ENCODE data around the gene PLEKHM2. TPM values are rescaled to one million over a fixed set of nuclear protein-coding genes. Genes with fewer than 3 reads are reported as not detected.

Gene PLEKHM2
- total RNA-seq, 1 donor from 2014 or later, result 26.0 TPM

DNA sequence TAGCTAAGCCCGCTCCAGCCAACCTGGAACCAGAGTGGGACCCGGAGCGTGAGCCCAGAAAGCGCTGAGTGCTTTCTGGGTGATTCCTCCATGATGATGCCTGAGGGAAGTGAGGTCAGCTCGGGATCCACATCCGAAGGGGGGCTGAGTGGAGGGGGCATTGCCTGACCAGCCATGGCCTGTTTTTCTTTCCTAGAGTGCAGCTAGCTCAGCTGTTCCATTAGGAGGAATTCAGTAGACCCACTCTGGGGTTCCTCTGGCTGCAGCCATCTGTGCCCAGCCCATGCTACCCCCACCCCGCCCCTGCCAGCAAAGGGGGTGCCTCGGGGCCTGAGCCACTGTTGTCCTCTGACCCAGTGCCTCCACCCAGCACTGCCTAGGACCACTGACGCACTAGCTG lies 42.4 kb downstream of the PLEKHM2 start:
- no peak for DNase-seq (ENCODE audit: low spot score)

DNA sequence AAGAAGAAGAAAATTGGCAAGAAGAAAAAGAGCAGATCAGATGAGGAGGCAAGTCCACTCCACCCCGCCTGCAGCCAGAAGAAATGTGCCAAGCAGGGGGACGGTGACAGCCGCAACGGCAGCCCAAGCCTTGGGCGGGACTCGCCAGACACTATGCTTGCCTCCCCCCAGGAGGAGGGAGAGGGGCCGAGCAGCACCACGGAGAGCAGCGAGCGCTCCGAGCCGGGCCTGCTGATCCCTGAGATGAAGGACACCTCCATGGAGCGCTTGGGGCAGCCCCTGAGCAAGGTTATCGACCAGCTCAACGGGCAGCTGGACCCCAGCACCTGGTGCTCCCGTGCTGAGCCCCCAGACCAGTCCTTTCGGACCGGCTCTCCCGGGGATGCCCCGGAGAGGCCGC lies 42.9 kb downstream of the PLEKHM2 start:
- no peak for DNase-seq (ENCODE audit: low spot score)

DNA sequence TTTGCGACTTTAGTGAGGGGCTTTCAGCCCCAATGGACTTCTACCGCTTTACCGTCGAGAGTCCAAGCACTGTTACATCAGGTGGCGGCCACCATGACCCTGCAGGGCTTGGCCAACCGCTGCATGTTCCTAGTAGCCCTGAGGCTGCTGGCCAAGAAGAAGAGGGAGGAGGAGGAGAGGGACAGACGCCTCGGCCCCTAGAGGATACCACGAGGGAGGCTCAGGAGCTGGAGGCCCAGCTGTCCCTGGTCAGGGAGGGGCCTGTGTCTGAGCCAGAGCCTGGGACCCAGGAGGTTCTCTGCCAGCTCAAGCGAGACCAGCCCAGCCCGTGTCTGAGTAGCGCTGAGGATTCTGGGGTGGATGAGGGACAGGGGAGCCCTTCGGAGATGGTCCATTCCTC lies 43.3 kb downstream of the PLEKHM2 start:
- DNase-seq (ENCODE audit: low spot score), result no peak

DNA sequence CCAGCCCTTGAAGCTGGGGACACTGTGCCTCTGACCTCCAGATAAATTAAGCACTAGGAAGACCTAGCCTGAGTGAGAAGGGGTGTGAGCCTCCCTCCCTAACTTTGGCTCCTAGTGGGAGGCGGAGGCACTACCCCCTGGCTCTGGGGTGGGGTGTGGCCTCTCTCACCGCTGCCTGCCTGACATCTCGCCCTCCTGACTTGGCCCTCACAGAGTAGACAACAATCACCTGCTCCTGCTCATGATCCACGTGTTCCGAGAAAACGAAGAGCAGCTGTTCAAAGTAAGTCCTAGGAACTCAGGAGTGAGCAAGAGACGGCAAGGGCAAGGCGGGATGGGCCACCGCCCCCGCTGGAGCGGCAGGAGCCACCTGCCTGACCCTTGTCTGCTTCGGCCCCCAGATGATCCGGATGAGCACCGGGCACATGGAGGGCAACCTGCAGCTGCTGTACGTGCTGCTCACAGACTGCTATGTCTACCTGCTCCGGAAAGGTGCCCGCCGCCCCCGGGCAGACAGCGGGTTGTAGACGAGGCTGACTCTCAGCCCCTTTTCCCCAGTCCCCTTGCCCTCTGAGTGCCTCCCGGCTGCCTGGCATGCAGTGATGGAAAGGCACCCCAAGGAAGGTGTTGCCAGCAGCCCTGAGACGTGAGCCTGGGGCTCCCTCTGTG lies 43.9 kb downstream of the PLEKHM2 start:
- no peak for DNase-seq (ENCODE audit: low spot score)

DNA sequence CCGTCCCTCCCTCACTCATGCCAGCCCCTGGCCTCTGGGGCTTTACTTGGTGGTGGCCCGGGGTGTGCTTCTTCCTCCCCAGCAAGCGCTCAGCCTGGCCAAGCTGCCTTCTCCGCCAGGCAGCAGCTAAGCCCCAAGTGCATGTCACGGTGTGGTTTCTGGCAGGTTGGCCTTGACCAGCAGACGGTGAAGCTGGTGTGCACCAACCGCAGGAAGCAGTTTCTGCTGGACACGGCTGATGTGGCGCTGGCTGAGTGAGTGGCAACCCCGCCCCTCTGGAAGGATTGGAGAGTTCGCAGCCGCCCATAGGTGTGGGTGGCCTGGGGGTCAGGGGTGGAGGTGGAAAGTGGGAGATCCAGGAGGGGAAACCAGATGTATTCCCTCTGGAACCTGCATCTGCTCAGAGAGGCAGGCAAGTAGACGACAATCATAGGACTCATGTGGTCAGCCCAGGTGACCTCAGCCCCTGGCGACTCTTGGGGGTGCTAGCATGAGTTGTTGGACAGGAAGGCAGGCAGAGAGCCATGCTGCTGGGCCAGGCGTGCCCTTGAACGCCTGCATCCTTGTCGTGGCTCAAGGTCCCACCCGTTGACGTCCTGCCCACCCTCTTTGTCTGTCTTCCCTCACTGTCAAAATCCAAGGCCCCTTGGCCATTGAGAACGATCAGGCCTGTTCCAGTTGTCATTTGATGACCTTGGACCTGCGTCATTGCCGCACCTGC lies 45.0 kb downstream of the PLEKHM2 start:
- no peak for DNase-seq (ENCODE audit: low spot score)

DNA sequence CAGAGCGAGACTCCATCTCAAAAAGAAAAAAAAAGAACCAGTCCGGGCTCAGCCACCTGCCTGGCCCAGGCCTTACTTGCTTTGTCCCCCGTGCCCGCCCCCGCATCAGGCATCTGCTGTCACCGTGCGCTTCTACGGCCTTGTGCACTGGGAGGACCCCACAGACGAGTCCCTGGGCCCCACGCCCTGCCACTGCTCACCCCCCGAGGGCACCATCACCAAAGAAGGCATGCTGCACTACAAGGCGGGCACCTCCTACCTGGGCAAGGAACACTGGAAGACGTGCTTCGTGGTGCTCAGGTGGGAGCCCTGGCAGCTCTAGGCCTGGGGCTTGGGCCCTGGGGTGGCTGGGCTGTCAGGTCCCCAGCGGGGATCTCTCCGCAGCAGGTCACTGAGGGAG lies 46.3 kb downstream of the PLEKHM2 start:
- DNase-seq (ENCODE audit: low spot score), result no peak

DNA sequence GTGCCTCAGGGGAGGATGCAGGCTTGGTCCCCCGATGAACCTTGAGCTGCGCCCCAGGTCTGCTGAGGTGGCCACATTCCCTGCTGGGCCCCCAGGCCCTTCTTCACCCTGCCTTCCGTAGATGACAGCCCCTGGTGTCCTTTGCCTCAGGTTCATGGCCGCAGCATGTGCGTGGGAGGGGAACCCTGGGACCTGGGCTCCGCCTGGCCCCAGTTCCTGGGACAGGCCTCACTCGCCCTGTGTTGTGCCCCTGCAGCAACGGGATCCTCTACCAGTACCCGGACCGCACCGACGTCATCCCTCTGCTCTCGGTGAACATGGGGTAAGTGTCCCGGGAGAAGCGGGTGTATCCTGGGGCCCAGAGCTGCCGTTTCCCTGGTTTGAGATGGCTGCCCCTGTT lies 46.8 kb downstream of the PLEKHM2 start:
- no peak for DNase-seq (ENCODE audit: low spot score)

DNA sequence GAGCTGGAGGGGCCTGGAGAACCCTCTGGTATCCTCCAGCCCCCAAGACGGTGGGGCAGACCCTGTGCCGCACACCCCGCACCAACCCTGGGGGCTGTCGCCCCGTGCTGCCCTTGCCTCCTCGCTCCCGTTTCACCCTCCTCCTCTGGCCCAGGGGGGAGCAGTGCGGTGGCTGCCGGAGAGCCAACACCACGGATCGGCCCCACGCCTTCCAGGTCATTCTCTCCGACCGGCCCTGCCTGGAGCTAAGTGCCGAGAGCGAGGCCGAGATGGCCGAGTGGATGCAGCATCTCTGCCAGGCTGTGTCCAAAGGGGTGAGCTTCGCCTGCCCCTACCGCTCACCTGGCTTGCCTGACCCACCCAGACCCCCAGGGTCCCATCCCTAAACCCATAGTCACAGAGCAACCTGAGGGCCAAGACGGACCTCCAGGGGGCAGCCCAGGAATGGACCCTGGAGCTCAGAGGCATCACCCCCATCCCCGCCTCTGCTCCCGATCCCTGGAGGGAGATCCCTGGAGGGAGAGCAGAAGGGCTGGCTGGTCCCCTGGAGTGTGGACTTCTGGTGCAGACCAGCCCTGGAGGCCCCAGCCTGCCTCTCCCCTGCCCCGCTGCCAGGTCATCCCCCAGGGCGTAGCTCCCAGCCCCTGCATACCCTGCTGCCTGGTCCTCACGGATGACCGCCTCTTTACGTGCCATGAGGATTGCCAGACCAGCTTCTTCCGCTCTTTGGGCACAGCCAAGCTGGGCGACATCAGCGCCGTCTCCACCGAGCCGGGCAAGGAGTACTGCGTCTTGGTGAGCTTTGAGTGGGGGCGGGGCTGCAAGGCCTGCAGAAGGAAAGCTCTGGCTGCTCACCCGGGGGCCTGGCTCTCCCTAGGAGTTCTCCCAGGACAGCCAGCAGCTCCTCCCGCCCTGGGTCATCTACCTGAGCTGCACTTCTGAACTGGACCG lies 47.9 kb downstream of the PLEKHM2 start:
- DNase-seq (ENCODE audit: low spot score), result no peak

DNA sequence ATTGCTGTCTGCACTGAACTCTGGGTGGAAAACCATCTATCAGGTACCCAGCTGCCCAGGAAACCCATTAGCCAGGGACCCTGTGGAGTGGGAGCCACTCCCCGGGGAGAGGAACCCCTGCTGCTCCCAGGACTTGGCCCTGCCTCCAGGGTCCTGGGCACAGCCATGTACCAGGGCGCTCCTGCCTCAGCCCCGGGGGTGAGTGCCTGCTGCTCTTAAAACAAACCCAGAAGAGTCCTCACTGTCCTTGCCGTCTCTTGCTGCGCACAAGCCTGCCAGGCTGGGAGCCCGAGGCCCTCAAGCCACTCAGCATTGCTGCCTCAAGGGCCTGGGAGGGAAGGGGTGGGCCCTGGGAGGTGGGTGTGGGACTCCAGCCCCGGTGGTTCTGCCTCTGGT lies 48.6 kb downstream of the PLEKHM2 start:
- DNase-seq (ENCODE audit: low spot score), result no peak

DNA sequence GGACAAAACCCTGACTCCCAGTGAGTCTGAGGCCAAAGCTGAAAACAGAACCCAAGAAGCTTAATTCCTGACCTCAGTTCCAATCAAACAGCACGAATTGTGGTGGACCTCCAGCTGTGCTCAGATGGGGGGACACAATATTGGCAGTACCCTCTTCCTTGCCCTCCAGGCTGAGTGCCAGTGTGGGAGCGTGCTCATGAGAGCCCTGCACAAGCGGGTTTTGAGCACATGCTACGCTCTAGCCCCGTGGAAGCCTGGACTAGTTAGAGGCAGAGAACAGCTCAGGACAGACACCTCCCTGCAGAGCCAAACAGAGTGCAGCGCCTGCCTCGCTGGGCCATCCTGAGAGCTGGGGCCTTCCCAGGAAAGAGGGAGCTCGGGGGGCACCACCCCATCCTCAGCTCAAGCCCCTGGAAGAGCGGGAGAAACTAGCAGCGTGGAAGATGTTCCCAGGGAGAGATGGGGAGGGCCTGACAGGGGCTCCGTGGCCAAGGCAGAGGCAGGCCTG lies 49.2 kb downstream of the PLEKHM2 start:
- no peak for DNase-seq (ENCODE audit: low spot score)

DNA sequence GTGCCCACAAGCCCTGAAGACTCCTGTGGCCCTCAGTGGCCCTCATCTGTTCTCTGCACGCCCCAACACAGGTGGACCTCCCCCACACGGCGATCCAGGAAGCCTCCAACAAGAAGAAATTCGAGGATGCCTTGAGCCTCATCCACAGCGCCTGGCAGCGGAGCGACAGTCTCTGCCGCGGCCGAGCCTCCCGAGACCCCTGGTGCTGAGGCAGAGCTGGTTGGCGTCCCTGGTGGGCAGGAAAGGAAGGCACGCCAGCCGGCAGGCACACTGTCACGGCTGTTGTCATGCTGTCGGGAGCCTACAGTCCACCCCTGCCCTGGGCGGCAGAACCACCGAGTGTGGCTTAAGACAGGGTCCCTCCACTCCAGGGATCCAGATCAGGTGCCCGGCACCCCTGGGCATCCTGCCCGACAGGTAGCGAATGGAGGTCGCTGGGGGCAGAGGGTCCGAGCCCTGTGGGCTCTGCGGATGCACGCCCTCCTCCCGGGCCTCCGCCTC lies 49.7 kb downstream of the PLEKHM2 start:
- DNase-seq (ENCODE audit: low spot score), result no peak

DNA sequence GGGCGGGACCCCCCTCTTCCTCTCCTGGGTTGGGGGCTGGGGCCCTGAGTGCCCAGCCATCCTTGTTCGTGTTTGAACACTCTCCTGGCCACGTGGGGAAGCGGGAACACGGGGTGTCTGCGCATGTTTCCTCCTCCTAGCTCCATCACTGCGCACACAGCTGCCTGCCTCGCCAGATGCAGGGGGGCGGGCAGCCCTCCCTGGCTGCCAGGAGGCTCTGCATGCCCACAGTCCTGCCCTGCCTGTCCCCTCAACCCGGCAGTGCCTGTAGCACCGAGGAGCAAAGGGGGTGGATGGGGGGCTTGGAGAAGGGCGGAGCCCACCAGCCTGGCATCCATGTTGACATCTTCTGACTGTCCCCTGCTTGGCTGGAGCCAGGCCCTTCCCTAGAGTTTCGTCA lies 50.2 kb downstream of the PLEKHM2 start:
- no peak for DNase-seq (ENCODE audit: low spot score)

DNA sequence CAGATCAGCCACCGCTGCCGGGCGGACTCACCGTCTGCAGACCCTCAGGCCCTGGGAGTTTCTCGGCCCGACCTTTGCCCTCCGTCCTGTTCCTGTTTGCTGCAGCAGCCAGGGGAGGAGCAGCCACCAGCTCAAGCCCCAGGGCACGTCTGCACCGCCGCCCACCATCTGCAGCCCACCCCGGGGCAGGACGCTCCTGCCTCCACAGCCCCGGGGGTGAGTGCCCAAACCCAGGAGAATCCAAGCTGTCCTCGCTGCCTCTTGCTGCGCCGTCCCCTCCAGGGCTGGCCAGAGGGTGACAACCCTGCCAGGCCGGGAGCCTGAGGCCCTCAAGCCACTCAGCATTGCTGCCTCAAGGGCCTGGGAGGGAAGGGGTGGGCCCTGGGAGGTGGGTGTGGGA lies 50.8 kb downstream of the PLEKHM2 start:
- no peak for DNase-seq (ENCODE audit: low spot score)

DNA sequence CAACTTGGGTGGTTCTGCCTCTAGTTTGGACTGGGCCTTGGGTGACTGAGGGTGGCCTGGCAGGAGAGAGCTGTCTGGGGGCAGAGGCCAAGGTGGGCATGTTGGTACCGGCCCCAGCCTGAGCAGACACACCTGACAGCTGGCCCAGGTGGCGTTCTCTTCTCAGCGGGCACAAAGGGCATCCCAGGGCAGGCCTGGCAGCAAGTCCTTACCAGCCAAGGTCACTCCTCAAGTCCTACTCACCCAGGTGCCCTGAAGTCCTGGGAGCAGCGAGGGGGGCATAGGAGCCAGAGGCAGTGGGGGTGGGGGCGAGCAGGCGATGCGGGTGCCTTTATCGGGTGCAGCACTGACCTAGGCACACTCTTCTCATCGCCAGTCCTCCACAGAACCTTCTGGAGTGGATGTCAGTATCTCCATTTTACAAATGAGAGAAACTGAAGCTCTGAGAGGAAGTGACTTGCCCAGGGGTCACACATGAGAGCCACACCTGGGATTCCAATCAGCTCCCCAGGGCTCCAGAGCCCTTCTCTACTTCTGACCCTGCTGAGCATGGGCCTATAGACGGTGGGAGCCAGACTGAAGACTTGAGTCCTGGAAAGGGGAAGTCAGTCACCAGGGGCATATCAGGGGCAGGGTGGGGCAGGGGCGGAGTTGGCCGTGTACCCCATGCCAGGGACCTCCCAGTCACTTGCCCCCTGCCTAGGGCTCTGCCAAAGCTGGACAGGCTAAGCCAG lies 51.4 kb downstream of the PLEKHM2 start:
- no peak for DNase-seq (ENCODE audit: low spot score)

DNA sequence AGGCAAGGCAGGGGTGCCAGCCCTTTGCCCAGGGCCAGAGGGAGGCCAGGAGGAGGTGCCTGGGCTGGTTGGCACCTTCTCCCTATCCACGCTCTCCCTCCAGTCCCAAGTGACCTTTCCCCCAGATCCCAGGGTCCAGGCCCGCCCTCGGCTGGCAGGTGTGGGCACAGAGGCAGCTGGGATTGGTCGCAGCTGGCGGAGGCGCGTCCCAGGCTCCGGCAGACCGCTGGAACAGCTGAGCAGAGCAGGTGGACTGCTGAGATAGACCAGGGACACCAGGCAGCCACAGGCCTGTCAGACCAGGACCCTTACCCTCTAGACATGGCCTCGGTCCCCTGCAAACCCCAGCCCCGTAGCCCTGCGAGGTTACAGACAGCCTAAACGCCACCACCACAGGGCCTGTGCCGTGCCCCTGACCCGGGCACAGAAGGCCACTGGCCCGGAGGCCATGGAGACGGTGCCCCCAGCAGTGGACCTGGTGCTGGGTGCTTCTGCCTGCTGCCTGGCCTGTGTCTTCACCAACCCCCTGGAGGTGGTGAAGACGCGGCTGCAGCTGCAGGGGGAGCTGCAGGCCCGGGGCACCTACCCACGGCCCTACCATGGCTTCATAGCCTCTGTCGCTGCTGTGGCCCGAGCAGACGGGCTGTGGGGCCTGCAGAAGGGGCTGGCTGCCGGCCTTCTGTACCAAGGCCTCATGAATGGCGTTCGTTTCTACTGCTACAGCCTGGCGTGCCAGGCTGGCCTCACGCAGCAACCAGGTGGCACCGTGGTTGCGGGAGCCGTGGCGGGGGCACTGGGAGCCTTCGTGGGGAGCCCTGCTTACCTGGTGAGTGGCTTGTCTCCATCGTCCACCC lies 52.1 kb downstream of the PLEKHM2 start, which contains the start of gene SLC25A34:
Gene SLC25A34 (plus strand): TSS at position 221 of the 854 bp plus-strand sequence. CDS start 228 bp downstream, at position 449.
- no peak for DNase-seq (ENCODE audit: low spot score)

DNA sequence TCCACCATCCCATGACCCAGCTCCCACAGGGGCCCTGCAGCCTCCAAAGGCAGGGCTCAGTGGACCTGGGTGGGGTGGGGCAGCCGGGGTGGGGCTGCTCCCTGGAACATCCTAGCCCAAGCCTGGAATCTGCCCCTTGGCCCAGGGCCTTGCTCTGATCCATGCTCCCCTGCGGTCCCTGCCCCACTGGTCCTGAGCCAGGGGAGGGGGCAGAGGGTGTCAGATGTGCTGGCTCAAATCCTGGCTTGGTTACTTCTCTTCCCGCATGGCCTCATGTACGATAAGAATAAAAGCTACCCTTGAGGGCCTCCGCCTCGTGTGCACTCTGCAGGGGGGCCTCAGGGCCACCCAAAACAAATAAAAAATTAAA lies 52.8 kb downstream of the PLEKHM2 start:
- DNase-seq (ENCODE audit: low spot score), result no peak

DNA sequence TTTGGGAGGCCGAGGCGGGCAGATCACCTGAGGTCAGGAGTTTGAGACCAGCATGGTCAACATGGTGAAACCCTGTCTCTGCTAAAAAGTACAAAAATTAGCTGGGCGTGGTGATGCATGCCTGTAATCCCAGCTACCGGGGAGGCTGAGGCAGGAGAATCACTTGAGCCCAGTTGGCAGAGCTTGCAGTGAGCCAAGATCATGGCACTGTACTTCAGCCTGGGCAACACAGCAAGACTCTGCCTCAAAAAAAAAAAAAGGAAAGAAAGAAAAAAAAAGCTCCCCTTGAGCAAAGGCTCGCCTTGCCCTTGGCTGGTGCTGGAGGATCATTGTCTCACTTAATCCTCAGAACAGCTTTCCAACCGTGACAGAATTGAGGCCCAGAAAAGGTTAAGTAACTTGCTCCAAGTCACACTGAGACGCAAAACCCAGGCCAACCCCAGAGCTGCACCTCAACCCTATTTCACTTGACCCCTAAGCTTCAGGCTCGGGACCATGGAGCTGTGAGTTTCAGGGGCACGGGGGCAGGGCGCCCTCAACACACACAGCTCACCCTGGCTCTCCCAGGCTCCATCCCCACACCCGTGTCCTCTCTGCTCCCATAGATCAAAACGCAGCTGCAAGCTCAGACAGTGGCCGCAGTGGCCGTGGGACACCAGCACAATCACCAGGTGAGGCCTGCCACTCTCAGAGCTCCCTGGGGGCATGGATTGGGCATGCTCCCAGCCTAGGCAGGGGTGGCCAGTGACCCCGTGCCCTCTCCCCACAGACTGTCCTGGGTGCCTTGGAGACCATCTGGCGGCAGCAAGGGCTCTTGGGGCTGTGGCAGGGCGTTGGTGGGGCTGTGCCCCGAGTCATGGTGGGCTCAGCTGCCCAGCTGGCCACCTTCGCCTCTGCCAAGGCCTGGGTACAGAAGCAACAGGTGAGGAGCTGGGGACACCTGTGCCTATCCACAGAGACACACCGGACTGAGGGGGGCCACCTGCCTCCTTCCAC lies 53.5 kb downstream of the PLEKHM2 start:
- no peak for DNase-seq (ENCODE audit: low spot score)

DNA sequence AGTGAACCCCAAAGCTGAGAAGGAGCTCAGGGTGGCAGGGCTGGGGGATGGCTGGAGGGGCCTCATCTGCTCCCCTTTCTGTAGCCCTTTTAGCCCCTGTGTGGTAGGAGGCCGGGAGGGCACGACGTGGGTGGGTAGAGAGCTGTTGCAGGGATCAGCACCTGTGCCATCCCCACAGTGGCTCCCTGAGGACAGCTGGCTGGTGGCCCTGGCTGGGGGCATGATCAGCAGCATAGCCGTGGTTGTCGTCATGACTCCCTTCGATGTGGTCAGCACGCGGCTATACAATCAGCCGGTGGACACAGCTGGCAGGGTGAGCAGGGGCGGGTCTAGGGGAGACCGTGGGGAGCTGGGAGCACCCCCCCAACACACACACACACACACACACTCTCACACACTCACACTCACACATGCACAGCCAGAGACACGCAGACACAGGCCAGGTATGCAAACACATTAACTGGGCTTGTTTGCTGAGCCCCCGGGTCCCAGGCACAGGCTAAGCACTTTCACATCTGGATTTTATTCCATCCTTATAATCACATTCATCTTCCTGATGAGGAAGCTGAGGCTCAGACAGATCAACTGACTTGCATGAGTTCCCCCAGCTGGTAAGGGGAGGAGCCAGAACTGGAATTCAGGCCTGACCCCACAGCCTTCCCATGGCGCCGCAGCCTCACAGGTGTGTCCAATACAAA lies 54.4 kb downstream of the PLEKHM2 start:
- no peak for DNase-seq (ENCODE audit: low spot score)
